Ovary (tissue), 9 donors: ENCODE results near the gene TULP1. TPM values are rescaled to one million over a fixed set of nuclear protein-coding genes. Genes with fewer than 3 reads are reported as not detected.

Experiments used
- DNase-seq, 5 donors: peaks; one replicate each; pipeline ENCODE4 v3.0.0-alpha.2; 2019 to 2020
- H3K27ac ChIP-seq, 2 donors: fragments of 200-600 bp; one replicate each; pipeline versions ENCODE4 v1.5.1 to v1.8.0; 2019 to 2022
- H3K27me3 ChIP-seq: fragments of 200-600 bp; one replicate; pipeline ENCODE4 v1.8.0; 2022
- H3K36me3 ChIP-seq: fragments of 200-600 bp; sonication (generic); one replicate; pipeline ENCODE4 v1.5.1; 2019
- H3K4me1 ChIP-seq: one replicate; pipeline ENCODE4 v1.8.1; 2013; ENCODE audit warnings: mild to moderate bottlenecking, moderate library complexity; ENCODE audit not compliant: insufficient read depth
- H3K4me3 ChIP-seq: fragments of 200-600 bp; sonication (generic); one replicate; pipeline ENCODE4 v1.5.1; 2017
- H3K9me3 ChIP-seq, 2 donors: fragments of 200-600 bp in 1 of 2; sonication (generic) in 1 of 2; one replicate each; pipeline versions ENCODE4 v1.5.1 to v1.8.1; 2013 to 2019; ENCODE audit warnings: mild to moderate bottlenecking in 1 of 2, moderate library complexity in 1 of 2
- EP300 ChIP-seq: sonication (generic); formaldehyde crosslinking; IDR thresholded peaks from one replicate; pipeline ENCODE4 v1.6.1; 2017; ENCODE audit warnings: antibody characterized with exemption
- POLR2A ChIP-seq: fragments of 450-650 bp; IDR thresholded peaks from one replicate; pipeline ENCODE4 v1.6.1; 2017; ENCODE audit warnings: antibody characterized with exemption, mild to moderate bottlenecking, moderate library complexity
- WGBS, 3 donors: extraction: QIAGEN DNeasy Blood & Tissue Kit in 1 of 3; methylation state at CpG; one replicate each; pipeline versions ENCODE4 v1.1.5 to v1.1.7; 2013 to 2017; 5-methylcytosine and 5-hydroxymethylcytosine counted together
- intact Hi-C, 4 donors: fragments of 100-400 bp; cut with DNase I; formaldehyde crosslinking; loops; one replicate each; pipeline versions ENCODE4 v1.11.0 to v1.15.1; 2022 to 2023
- polyA plus RNA-seq, 2 donors: library from polyadenylated mRNA; stranded (reverse); fragments of 200-250 nt in 1 of 2; fragments of 350-450 nt in 1 of 2; fragmentation: Illumina TruSeq in 1 of 2; extraction: RNeasy Lipid Tissue Mini Kit (QIAGEN cat#74804) in 1 of 2; gene quantifications; one replicate each; pipeline ENCODE4 v1.2.3, GENCODE V29; 2013 to 2014
- total RNA-seq, 7 donors: library from RNA; depleted of rRNA in 2 of 7; stranded (reverse); fragments of >200 nt in 2 of 7; fragmentation: NEBNext Ultra II Directional in 3 of 7; extraction: Animal tissue kit (Norgen Biotek cat#: 25700) in 3 of 7; gene quantifications; one replicate each; pipeline versions ENCODE4 v1.1.0 to v1.2.4, GENCODE V29; 2016 to 2023
- TF ChIP-seq, protein P1 (sequence below), 3 donors: fragments of 450-650 bp in 2 of 3; fragments of 200-600 bp in 1 of 3; IDR thresholded peaks; one replicate each; pipeline versions ENCODE4 v1.5.1 to v1.8.0; 2016 to 2022; ENCODE audit warnings: antibody characterized with exemption in 3 of 3, mild to moderate bottlenecking in 1 of 3
- donor health status: DM: no; HTN: no; CAD: no; lungs with moderate emphysema.
- donor health status: DM: no; HTN: no; CAD: no.
- donor health status: Bipolar disorder and iron deficiency.
- donor health status: DM: yes; HTN: yes; CAD: no.
- donor health status: DM: no; HTN: no; CAD: no.
- donor health status: DM: yes; HTN: yes; CAD: no.

TULP1 gene
- total and polyA plus RNA-seq, 9 donors: 0.17 to 1.1 (median 0.45) TPM; not detected in 3

DNA sequence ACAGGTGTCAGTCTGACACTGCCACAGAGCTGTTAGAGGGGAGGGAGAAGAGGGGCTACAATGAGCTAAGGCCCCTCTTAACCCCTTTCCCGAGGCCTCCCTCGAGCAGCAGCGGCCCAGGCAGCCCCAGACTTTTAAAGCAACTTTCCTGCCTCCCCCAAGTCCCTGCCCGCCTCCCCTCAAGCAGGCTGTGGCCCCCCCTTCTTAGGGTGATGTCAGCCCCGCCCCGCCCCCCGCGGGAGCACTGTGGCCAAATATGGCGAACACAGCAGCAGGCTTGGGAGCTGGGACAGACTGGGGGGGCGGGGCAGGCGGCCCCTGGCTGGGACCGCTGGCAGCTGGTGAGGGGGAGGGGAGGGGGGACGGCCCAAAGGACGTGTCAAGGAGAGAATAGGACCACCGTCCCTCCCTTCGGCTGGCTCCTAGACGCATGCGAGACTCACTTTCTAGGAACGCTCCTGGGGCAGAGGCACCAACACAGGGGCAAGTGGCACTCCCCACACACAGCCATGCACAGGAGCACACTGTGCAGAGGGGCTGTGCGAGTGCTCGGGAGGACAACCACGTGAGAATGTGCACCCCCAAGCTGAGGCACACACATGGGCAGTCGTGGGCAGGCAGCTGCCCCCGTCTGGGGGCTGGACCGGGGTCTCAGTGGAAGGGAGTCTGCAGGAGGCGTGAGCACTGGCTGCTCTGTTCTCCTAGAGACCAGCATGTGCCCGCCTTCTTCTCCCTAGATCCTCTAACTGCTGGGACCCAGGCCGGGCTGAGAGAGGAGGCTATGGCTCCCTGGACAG lies 22.5 kb downstream of the TULP1 start:
- H3K4me3 ChIP-seq: peak overlapping the region; percentile 32
- H3K27me3 ChIP-seq: no peaks in the 10 kb centered on the region
- intact Hi-C loops: loop anchor here in 1 of 4 donors (10.0 kb wide), 2 partner anchors 105 to 245 kb away; partner anchors contain the start of gene ARMC12
- H3K9me3 ChIP-seq: no peaks in the 10 kb centered on the region
- TF ChIP-seq, protein P1, sequence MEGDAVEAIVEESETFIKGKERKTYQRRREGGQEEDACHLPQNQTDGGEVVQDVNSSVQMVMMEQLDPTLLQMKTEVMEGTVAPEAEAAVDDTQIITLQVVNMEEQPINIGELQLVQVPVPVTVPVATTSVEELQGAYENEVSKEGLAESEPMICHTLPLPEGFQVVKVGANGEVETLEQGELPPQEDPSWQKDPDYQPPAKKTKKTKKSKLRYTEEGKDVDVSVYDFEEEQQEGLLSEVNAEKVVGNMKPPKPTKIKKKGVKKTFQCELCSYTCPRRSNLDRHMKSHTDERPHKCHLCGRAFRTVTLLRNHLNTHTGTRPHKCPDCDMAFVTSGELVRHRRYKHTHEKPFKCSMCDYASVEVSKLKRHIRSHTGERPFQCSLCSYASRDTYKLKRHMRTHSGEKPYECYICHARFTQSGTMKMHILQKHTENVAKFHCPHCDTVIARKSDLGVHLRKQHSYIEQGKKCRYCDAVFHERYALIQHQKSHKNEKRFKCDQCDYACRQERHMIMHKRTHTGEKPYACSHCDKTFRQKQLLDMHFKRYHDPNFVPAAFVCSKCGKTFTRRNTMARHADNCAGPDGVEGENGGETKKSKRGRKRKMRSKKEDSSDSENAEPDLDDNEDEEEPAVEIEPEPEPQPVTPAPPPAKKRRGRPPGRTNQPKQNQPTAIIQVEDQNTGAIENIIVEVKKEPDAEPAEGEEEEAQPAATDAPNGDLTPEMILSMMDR (IDR thresholded peaks at IDR 0.05): no peak
- TF ChIP-seq POLR2A (no peak), EP300 (no peak)
- peak; percentile 90 to 93 (median 92) for DNase-seq
- peak overlapping the region; percentile 74 to 98 for H3K27ac ChIP-seq
- peaks cover 56% of the 10 kb centered on the region for H3K4me1 ChIP-seq
- 3 to 8% (median 4%) methylated on average over 26 to 28 of the region's 28 CpGs for WGBS, 3 donors
- H3K36me3 ChIP-seq: no peaks in the 10 kb centered on the region

DNA sequence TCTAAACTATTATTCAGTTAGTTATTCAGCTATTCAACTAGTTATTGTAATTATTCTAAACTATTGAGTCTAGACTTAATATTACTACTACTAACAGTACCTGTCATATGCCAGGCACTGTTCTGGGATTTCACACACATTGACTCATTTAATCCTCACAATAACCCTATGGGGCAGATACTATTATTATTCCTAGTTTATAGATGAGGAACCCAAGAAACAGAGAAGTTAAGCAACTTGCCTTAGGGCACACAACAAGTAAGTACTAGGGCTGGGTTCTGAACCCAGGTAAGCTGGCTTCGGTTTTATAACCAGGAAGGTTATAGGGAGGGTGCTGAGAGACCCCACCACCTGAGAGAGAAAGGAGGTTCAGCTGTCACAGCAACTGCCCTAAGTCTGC lies 23.6 kb downstream of the TULP1 start:
- intact Hi-C loops: no loop called here
- no peak for DNase-seq

DNA sequence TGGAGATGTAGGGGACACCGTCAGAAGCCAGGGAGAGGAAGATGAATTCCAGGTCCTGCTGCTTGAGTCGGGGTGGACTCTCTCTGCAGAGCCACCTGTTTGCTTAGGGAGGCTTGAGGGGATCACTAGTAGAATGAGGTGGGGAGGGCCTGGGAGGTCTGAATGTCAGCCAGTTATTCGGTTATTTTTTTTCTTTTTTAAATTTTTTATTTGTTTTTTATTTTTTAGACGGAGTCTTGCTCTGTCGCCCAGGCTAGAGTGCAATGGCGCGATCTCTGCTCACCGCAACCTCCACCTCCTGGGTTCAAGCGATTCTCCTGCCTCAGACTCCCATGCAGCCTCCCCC lies 24.2 kb downstream of the TULP1 start:
- intact Hi-C loops: no loop called here
- WGBS, 3 donors: 63 to 65% (median 64%) methylated on average over 9 of the region's 9 CpGs
- H3K27ac ChIP-seq: peak overlapping the region; percentile 86 to 98
- no peaks in the 10 kb centered on the region for H3K36me3 ChIP-seq
- H3K9me3 ChIP-seq: no peaks in the 10 kb centered on the region
- TF ChIP-seq POLR2A (no peak), EP300 (no peak)
- TF ChIP-seq, protein P1 (IDR thresholded peaks at IDR 0.05): no peak
- peak in 1 of 5 donors; percentile 30 for DNase-seq
- H3K27me3 ChIP-seq: no peaks in the 10 kb centered on the region
- no peak overlapping the region for H3K4me3 ChIP-seq
- peaks cover 49% of the 10 kb centered on the region for H3K4me1 ChIP-seq

More for the DNA sequence above, 23.6 kb downstream of the TULP1 start:
- TF ChIP-seq EP300 (no peak), POLR2A (no peak)
- TF ChIP-seq, protein P1 (IDR thresholded peaks at IDR 0.05): no peak
- Histone ChIP-seq H3K4me1 (peaks cover 51% of the 10 kb centered on the region), H3K27ac (peak overlapping the region; percentile 74 to 98), H3K4me3 (no peak overlapping the region), H3K9me3 (no peaks in the 10 kb centered on the region), H3K27me3 (no peaks in the 10 kb centered on the region), H3K36me3 (no peaks in the 10 kb centered on the region)
- WGBS, 3 donors: 73 to 96% (median 80%) methylated on average over 1 of the region's 1 CpG

DNA sequence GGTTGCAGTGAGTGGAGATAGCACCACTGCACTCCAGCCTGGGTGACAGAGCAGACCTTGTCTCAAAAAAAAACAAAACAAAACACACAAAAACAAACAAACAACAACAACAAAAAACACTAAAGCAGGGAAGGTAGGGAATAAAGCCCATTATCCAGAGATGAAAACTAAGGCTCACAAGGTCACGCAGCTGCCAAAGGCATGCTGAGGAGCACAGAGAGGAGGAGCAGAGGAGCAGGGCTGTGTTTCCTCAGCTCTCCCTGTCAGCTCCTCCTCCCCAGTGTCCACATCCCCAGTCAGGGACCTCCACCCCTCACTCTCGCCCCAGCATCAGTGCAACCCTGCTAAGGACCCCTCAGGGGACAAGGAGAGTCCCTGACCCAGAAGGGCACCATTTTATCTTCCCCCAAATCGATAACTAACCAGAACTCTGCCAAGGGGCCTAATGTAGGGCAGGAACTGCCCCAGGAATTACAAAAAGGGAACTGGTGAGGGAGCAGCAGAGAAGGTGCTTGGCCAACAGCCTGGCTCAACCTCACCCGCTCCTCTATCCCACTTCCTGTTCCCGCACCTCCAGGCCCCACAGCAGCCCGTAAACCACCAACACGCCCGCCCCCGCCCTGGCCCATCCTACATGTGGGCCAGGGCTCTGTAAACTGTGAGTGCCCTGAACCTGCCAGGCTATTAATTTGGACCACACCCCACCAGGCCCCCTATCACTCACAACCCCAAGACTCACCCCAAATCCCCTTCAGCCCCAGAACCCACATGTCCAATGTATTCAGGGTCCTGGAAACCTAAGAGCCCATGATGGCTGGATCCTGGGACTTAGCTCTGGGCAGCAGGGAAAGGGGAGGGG lies 24.8 kb downstream of the TULP1 start:
- Histone ChIP-seq H3K36me3 (no peaks in the 10 kb centered on the region), H3K27ac (peak overlapping the region; percentile 86 to 98), H3K4me3 (no peak overlapping the region), H3K27me3 (no peaks in the 10 kb centered on the region), H3K9me3 (no peaks in the 10 kb centered on the region), H3K4me1 (peaks cover 45% of the 10 kb centered on the region)
- intact Hi-C loops: no loop called here
- TF ChIP-seq EP300 (no peak), POLR2A (no peak)
- TF ChIP-seq, protein P1 (IDR thresholded peaks at IDR 0.05): no peak
- 18 to 41% (median 36%) methylated on average over 9 of the region's 9 CpGs for WGBS, 3 donors
- peak; percentile 62 to 75 (median 66) for DNase-seq
